Measurements from ENCODE around the gene TFF1. TPM values are rescaled to one million over a fixed set of nuclear protein-coding genes. Genes with fewer than 3 reads are reported as not detected.
A peak's percentile ranks its signal among the peaks of the same experiment; 100 is the strongest.

The TFF1 gene
- total RNA-seq, 1 donor from 2014 or later = not detected

GRCh38 chr21:42388740-42389448 is 22.6 kb upstream of the TFF1 start:
- Mint-ChIP-seq H3K4me1 (ENCODE audit: low read depth, unreplicated experiment) (peaks cover 14% of the 10 kb centered on the region), H3K27ac (ENCODE audit: unreplicated experiment) (no peak overlapping the region), H3K36me3 (ENCODE audit: unreplicated experiment) (peaks cover 10% of the 10 kb centered on the region), H3K4me3 (ENCODE audit: unreplicated experiment) (no peak overlapping the region), H3K9me3 (ENCODE audit: unreplicated experiment) (peaks cover 5% of the 10 kb centered on the region), H3K27me3 (ENCODE audit: unreplicated experiment) (peaks cover 1% of the 10 kb centered on the region)
- no peak for TF ChIP-seq CTCF (IDR thresholded peaks at IDR 0.05; ENCODE audit: partially characterized antibody, unreplicated experiment)
- DNase-seq = peak; percentile 13

- TF ChIP-seq CTCF (IDR thresholded peaks at IDR 0.05; ENCODE audit: partially characterized antibody, unreplicated experiment) = no peak
- H3K27me3 Mint-ChIP-seq (ENCODE audit: unreplicated experiment) = peaks cover 1% of the 10 kb centered on the region
- H3K4me1 Mint-ChIP-seq (ENCODE audit: low read depth, unreplicated experiment) = peaks cover 14% of the 10 kb centered on the region
- no peak overlapping the region for H3K27ac Mint-ChIP-seq (ENCODE audit: unreplicated experiment)
- peaks cover 10% of the 10 kb centered on the region for H3K36me3 Mint-ChIP-seq (ENCODE audit: unreplicated experiment)
- no peak overlapping the region for H3K4me3 Mint-ChIP-seq (ENCODE audit: unreplicated experiment)
- DNase-seq = peak; percentile 2
- peaks cover 6% of the 10 kb centered on the region for H3K9me3 Mint-ChIP-seq (ENCODE audit: unreplicated experiment)
Observed at GRCh38 chr21:42387843-42388340, 21.6 kb upstream of the TFF1 start.

- H3K4me3 Mint-ChIP-seq (ENCODE audit: unreplicated experiment) = no peak overlapping the region
- peaks cover 12% of the 10 kb centered on the region for H3K4me1 Mint-ChIP-seq (ENCODE audit: low read depth, unreplicated experiment)
- TF ChIP-seq CTCF (IDR thresholded peaks at IDR 0.05; ENCODE audit: partially characterized antibody, unreplicated experiment) = no peak
- DNase-seq = peak; percentile 9
- H3K27ac Mint-ChIP-seq (ENCODE audit: unreplicated experiment) = no peak overlapping the region
- H3K27me3 Mint-ChIP-seq (ENCODE audit: unreplicated experiment) = peaks cover 1% of the 10 kb centered on the region
- H3K36me3 Mint-ChIP-seq (ENCODE audit: unreplicated experiment) = peaks cover 14% of the 10 kb centered on the region
- peaks cover 6% of the 10 kb centered on the region for H3K9me3 Mint-ChIP-seq (ENCODE audit: unreplicated experiment)
Observed at GRCh38 chr21:42387164-42387563, 20.8 kb upstream of the TFF1 start.

GRCh38 chr21:42386034-42386591 is 19.8 kb upstream of the TFF1 start:
- DNase-seq = peak; percentile 2

More at GRCh38 chr21:42386034-42386591, 19.8 kb upstream of the TFF1 start:
- Mint-ChIP-seq H3K36me3 (ENCODE audit: unreplicated experiment) (peaks cover 14% of the 10 kb centered on the region), H3K27ac (ENCODE audit: unreplicated experiment) (no peak overlapping the region), H3K27me3 (ENCODE audit: unreplicated experiment) (peaks cover 1% of the 10 kb centered on the region), H3K4me3 (ENCODE audit: unreplicated experiment) (no peak overlapping the region), H3K9me3 (ENCODE audit: unreplicated experiment) (peaks cover 6% of the 10 kb centered on the region), H3K4me1 (ENCODE audit: low read depth, unreplicated experiment) (peaks cover 6% of the 10 kb centered on the region)
- no peak for TF ChIP-seq CTCF (IDR thresholded peaks at IDR 0.05; ENCODE audit: partially characterized antibody, unreplicated experiment)
